Psoas muscle (tissue), 8 donors: ENCODE results near the gene DENND1A. TPM values are rescaled to one million over a fixed set of nuclear protein-coding genes. Genes with fewer than 3 reads are reported as not detected.
A peak's percentile ranks its signal among the peaks of the same experiment; 100 is the strongest.

ENCODE experiments used
- ATAC-seq, 4 donors: fragments of 200-7000 bp; cut with Tn5 transposase; one replicate each; pipeline ENCODE4 v1.9.1; 2020; ENCODE audit warnings: moderate library complexity in 3 of 4, mild to moderate bottlenecking in 2 of 4
- DNase-seq, 2 donors: peaks; one replicate each; pipeline ENCODE4 v3.0.0-alpha.2; 2020
- H3K27ac ChIP-seq: fragments of 200-600 bp; one replicate; pipeline ENCODE4 v1.8.0; 2022
- H3K27me3 ChIP-seq, 3 donors: fragments of 200-600 bp in 1 of 3; one replicate each; pipeline versions ENCODE4 v1.6.1 to v1.8.0; 2013 to 2022; ENCODE audit warnings: low read length in 2 of 3, mild to moderate bottlenecking in 2 of 3, moderate library complexity in 1 of 3; ENCODE audit not compliant: insufficient read depth in 3 of 3
- H3K36me3 ChIP-seq, 2 donors: fragments of 200-600 bp in 1 of 2; one replicate each; pipeline versions ENCODE4 v1.6.1 to v1.8.0; 2013 to 2022; ENCODE audit warnings: low read depth in 1 of 2, mild to moderate bottlenecking in 1 of 2, moderate library complexity in 1 of 2; ENCODE audit not compliant: insufficient read depth in 1 of 2
- H3K4me1 ChIP-seq: fragments of 200-600 bp; one replicate; pipeline ENCODE4 v1.8.0; 2022
- H3K4me3 ChIP-seq: fragments of 200-600 bp; one replicate; pipeline ENCODE4 v1.8.0; 2022; ENCODE audit warnings: mild to moderate bottlenecking
- H3K9me3 ChIP-seq: fragments of 200-600 bp; one replicate; pipeline ENCODE4 v1.8.0; 2022
- WGBS, 3 donors: extraction: QIAGEN DNeasy Blood & Tissue Kit; methylation state at CpG; one replicate each; pipeline versions ENCODE4 v1.1.6 to v1.1.7; 2013; 5-methylcytosine and 5-hydroxymethylcytosine counted together
- intact Hi-C, 2 donors: fragments of 100-400 bp; cut with DNase I; formaldehyde crosslinking; loops; one replicate each; pipeline versions ENCODE4 v1.11.0 to v1.14.2; 2022
- polyA plus RNA-seq, 3 donors: library from polyadenylated mRNA; stranded (reverse); fragments of 200-250 nt; gene quantifications; one replicate each; pipeline ENCODE4 v1.2.3, GENCODE V29; 2013
- total RNA-seq, 4 donors: library from RNA; stranded (reverse); fragmentation: NEBNext Ultra II Directional in 2 of 4; extraction: Animal tissue kit (Norgen Biotek cat#: 25700) in 2 of 4; gene quantifications; one replicate each; pipeline versions ENCODE4 v1.2.1 to v1.2.4, GENCODE V29; 2021 to 2023
- TF ChIP-seq, protein P1 (sequence below): fragments of 200-600 bp; IDR thresholded peaks from one replicate; pipeline ENCODE4 v1.8.0; 2022; ENCODE audit warnings: antibody characterized with exemption
- donor health status: healthy with polysubstance abuse.
- donor health status: DM: no; HTN: no; CAD: no; lungs with moderate emphysema.
- donor health status: Bipolar disorder and iron deficiency.
- donor health status: healthy.
- donor health status: DM: yes; HTN: yes; CAD: no.
- donor health status: DM: no; HTN: no; CAD: no.
- donor health status: DM: no; HTN: no; CAD: no.
- donor health status: DM: yes; HTN: yes; CAD: no.

The DENND1A gene
- total and polyA plus RNA-seq, 7 donors, result 6.1 to 17.3 (median 13.9) TPM

DNA sequence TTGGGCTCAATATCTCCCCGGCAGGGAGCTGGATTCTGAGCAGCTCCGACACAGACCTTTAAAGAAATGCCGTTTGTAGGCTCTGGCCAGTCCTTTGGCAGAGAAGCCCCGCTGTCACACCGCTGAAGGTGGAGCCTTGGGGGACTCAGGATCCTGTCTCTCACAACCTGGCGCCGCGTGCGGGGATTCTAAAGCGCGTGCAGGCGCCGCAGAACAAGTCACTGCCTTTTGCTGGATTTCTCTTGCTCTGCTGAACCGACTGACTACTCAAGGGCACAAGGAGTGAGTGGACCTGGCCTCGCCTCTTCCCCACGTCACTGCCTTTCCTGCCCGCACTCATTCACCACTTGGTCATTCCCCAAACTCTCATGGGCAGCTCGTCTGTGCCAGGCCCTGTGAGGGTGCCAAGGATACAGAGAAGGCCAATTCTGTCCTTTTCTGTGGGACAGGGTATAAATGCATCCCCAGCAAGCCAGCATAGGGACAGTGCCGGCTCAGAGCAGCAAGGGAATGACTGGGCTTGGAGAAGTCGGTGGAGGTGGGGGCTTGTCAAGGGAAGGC is 504.6 kb downstream of the DENND1A start:
- no peaks in the 10 kb centered on the region for H3K4me1 ChIP-seq
- ATAC-seq, result no peak
- H3K36me3 ChIP-seq, result peaks cover 0 to 4% of the 10 kb centered on the region in 2 donors
- H3K27ac ChIP-seq, result no peak overlapping the region
- TF ChIP-seq, protein P1, sequence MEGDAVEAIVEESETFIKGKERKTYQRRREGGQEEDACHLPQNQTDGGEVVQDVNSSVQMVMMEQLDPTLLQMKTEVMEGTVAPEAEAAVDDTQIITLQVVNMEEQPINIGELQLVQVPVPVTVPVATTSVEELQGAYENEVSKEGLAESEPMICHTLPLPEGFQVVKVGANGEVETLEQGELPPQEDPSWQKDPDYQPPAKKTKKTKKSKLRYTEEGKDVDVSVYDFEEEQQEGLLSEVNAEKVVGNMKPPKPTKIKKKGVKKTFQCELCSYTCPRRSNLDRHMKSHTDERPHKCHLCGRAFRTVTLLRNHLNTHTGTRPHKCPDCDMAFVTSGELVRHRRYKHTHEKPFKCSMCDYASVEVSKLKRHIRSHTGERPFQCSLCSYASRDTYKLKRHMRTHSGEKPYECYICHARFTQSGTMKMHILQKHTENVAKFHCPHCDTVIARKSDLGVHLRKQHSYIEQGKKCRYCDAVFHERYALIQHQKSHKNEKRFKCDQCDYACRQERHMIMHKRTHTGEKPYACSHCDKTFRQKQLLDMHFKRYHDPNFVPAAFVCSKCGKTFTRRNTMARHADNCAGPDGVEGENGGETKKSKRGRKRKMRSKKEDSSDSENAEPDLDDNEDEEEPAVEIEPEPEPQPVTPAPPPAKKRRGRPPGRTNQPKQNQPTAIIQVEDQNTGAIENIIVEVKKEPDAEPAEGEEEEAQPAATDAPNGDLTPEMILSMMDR, result no peak
- 72 to 83% (median 73%) methylated on average over 20 of the region's 20 CpGs for WGBS, 3 donors
- H3K4me3 ChIP-seq, result no peak overlapping the region
- intact Hi-C loops, result no loop called here
- H3K27me3 ChIP-seq, result no peaks in the 10 kb centered on the region
- H3K9me3 ChIP-seq, result no peaks in the 10 kb centered on the region
- no peak for DNase-seq

DNA sequence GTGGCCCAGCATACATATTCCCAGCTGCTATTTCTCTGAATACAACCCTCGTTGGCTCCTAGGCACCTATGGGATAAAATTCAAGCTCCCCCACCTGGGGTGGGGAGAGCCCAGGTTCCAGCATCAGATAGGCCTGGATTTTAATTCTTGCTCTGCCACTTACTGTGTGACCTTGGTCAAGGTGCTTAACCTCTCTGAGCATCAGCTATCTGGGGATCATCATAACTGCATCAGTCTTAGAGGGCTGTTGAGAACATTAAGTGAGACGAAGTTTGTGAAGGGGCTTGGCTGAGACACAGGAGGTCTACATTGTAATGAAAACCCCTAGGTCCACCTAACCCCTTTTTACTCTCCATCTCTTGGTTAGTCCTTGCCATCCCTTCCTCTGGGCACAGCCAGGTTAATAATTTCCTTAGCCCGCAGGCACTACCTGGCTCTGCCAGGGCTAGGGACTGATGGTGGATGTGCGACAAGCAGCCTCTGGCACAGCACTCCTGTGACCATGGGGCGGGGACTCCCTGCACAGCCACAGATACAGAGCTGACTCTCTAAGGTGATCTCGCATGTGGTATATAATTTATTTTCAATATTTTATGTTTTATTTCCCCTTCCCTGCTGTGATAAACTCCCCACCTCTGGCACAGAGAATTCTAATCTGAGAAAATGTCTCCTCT is 505.2 kb downstream of the DENND1A start:
- Histone ChIP-seq H3K36me3 (peaks cover 0 to 10% of the 10 kb centered on the region in 2 donors), H3K27ac (no peak overlapping the region), H3K4me1 (no peaks in the 10 kb centered on the region), H3K4me3 (no peak overlapping the region), H3K27me3 (no peaks in the 10 kb centered on the region), H3K9me3 (no peaks in the 10 kb centered on the region)
- ATAC-seq (no peak), DNase-seq (no peak)
- 91 to 95% (median 93%) methylated on average over 6 of the region's 6 CpGs for WGBS, 3 donors
- TF ChIP-seq, protein P1, result no peak
- intact Hi-C loops, result no loop called here

DNA sequence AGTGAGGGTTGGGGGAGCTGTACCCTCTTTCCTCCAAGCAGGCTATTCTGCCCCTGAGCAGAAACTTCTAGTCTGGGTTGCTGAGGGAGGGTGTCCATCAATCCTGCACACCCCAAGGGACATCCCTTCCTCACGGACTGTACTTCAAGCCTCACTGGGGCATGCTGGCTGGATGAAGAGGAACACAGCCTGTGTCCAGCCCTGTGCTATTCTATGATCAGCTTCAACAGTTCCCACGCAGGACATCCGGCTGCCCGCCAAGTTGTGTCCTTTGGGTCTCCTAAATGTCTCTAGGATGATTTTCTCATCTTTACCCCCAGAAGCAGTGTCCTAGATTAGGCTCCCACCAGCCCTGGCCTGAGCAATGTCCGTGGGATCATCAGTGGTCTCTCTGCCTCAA is 505.8 kb downstream of the DENND1A start:
- H3K27ac ChIP-seq, result no peak overlapping the region
- intact Hi-C loops, result no loop called here
- H3K9me3 ChIP-seq, result no peaks in the 10 kb centered on the region
- ATAC-seq (no peak), DNase-seq (peak in 1 of 2 donors; percentile 60)
- TF ChIP-seq, protein P1, result no peak
- H3K4me3 ChIP-seq, result no peak overlapping the region
- WGBS, 3 donors, result 88 to 89% (median 88%) methylated on average over 5 of the region's 5 CpGs
- H3K27me3 ChIP-seq, result no peaks in the 10 kb centered on the region
- H3K4me1 ChIP-seq, result no peaks in the 10 kb centered on the region
- peaks cover 0 to 13% of the 10 kb centered on the region in 2 donors for H3K36me3 ChIP-seq

DNA sequence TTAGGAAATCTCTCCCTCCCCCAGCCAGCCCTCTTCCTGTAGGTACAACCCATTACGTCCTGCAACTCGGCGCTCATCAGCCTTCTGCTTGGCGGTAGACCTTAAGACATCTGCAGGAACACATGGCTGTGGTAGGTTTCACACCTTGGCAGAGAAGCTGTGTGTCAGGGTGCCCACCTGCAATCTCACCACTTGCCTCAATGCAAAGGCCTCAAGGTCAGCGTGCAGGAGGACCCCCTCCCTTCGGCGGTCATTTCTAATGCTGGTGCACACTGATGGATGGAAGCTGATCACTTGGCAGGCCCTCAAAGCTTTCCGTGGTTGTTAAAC is 506.6 kb downstream of the DENND1A start:
- H3K4me3 ChIP-seq, result no peak overlapping the region
- no peaks in the 10 kb centered on the region for H3K27me3 ChIP-seq
- H3K36me3 ChIP-seq, result peaks cover 0 to 18% of the 10 kb centered on the region in 2 donors
- DNase-seq (no peak), ATAC-seq (no peak)
- no peaks in the 10 kb centered on the region for H3K4me1 ChIP-seq
- no peak overlapping the region for H3K27ac ChIP-seq
- WGBS, 3 donors, result 88 to 93% (median 89%) methylated on average over 8 of the region's 8 CpGs
- H3K9me3 ChIP-seq, result no peaks in the 10 kb centered on the region
- TF ChIP-seq, protein P1, result no peak
- intact Hi-C loops, result no loop called here
